ENCODE measurements around the gene DPP10.

DNA sequence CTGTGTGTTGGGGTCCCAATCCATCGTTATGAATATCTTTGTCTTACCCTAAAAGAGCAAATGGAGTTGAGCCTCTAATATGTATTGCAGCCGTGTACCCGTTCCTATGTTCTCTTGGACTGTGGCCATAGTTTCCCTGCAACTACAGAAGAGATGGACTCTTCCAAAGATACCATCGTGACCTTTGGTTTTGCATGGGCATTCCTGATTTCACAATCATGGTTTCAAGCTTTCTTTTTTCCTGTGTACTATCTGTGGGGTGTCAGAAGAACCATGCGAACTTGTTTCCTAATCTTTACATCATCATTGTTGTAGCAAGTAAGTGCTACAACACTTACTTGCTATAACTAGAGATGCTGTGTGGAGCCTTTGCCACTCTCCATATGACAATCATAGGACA lies 1295.7 kb downstream of the DPP10 start:
- TF ChIP-seq POLR2A (IDR thresholded peaks at IDR 0.05): no peak
- TF ChIP-seq CTCF (IDR thresholded peaks at IDR 0.05): no peak

Data from body of pancreas (tissue), 4 donors.